CD14-positive monocyte (primary cell): ENCODE results near the gene RPL3. TPM values are rescaled to one million over a fixed set of nuclear protein-coding genes. Genes with fewer than 3 reads are reported as not detected.
"Not testable (repeated sequence)": the region's sequence is repeated elsewhere in the genome, so short reads cannot be mapped to it uniquely, and the experiment has no call there.

ENCODE experiments used
- DNase-seq, 3 donors: peaks; one replicate each; pipeline ENCODE4 v3.0.0-alpha.2; 2011 to 2022
- H2AFZ ChIP-seq: 2 replicates; pipeline ENCODE4 v1.6.0; 2012; ENCODE audit warnings: mild to moderate bottlenecking, low read depth, low read length, inconsistent platforms; ENCODE audit not compliant: insufficient read depth, poor library complexity, severe bottlenecking
- H3K27ac ChIP-seq, 2 donors: 1 replicate in 1 of 2; 2 replicates in 1 of 2; pipeline ENCODE4 v1.5.1; 2012 to 2013; ENCODE audit warnings: low read length in 2 of 2, control low read depth in 1 of 2, inconsistent platforms in 1 of 2, low read depth in 1 of 2, mild to moderate bottlenecking in 1 of 2
- H3K27me3 ChIP-seq, 2 donors: one replicate each; pipeline versions ENCODE4 v1.6.0 to v1.6.1; 2011 to 2013; ENCODE audit warnings: low read length in 2 of 2; ENCODE audit not compliant: control insufficient read depth in 2 of 2, insufficient read depth in 2 of 2
- H3K36me3 ChIP-seq, 2 donors: replicated peaks in 1 of 2; 1 replicate in 1 of 2; 2 replicates in 1 of 2; pipeline versions ENCODE4 v1.5.1 to v1.6.1; 2012 to 2013; ENCODE audit warnings: low read length in 2 of 2, control low read depth in 1 of 2, inconsistent platforms in 1 of 2, mild to moderate bottlenecking in 1 of 2; ENCODE audit not compliant: insufficient read depth in 2 of 2, control insufficient read depth in 1 of 2
- H3K4me1 ChIP-seq, 2 donors: 1 replicate in 1 of 2; 2 replicates in 1 of 2; pipeline versions ENCODE4 v1.5.1 to v1.6.1; 2012 to 2013; ENCODE audit warnings: low read length in 2 of 2, control low read depth in 1 of 2, inconsistent platforms in 1 of 2, mild to moderate bottlenecking in 1 of 2, moderate library complexity in 1 of 2; ENCODE audit not compliant: insufficient read depth in 2 of 2, control insufficient read depth in 1 of 2
- H3K4me2 ChIP-seq: replicated peaks from 2 replicates; pipeline ENCODE3; 2012; ENCODE audit warnings: low read length, moderate library complexity, mild to moderate bottlenecking; ENCODE audit not compliant: poor library complexity, severe bottlenecking; ENCODE audit errors: extremely low read depth
- H3K4me3 ChIP-seq, 3 experiments: fragments of 200-600 bp in 1 of 3; sonication (generic) in 1 of 3; replicated peaks in 1 of 3; 1 replicate in 2 of 3; 2 replicates in 1 of 3; pipeline ENCODE4 v1.5.1; 2011 to 2013; ENCODE audit warnings: low read length in 3 of 3, mild to moderate bottlenecking in 3 of 3, control low read depth in 2 of 3, low read depth in 2 of 3, inconsistent platforms in 1 of 3, moderate library complexity in 1 of 3
- H3K79me2 ChIP-seq: 2 replicates; pipeline ENCODE4 v1.6.0; 2012; ENCODE audit warnings: mild to moderate bottlenecking, control low read depth, inconsistent platforms, low read length, moderate library complexity; ENCODE audit not compliant: insufficient read depth
- H3K9ac ChIP-seq: 2 replicates; pipeline ENCODE4 v1.6.0; 2017; ENCODE audit warnings: low read length, mild to moderate bottlenecking; ENCODE audit not compliant: insufficient read depth, poor library complexity, severe bottlenecking
- H3K9me3 ChIP-seq, 2 donors: replicated peaks in 1 of 2; 1 replicate in 1 of 2; 2 replicates in 1 of 2; pipeline versions ENCODE4 v1.5.1 to v1.6.1; 2012 to 2013; ENCODE audit warnings: low read length in 2 of 2, control low read depth in 1 of 2; ENCODE audit not compliant: control insufficient read depth in 1 of 2, insufficient read depth in 1 of 2
- H4K20me1 ChIP-seq: 2 replicates; pipeline ENCODE4 v1.6.0; 2012; ENCODE audit warnings: mild to moderate bottlenecking, low read length, control low read depth, moderate library complexity; ENCODE audit not compliant: insufficient read depth
- H3K27ac Mint-ChIP-seq, 7 donors: one replicate each; pipeline ENCODE4 v1.8.0; 2020; ENCODE audit warnings: mild to moderate bottlenecking in 7 of 7, mixed read lengths in 7 of 7, moderate library complexity in 6 of 7, inconsistent platforms in 2 of 7
- H3K27me3 Mint-ChIP-seq, 3 donors: one replicate each; pipeline ENCODE4 v1.8.0; 2021 to 2022; ENCODE audit warnings: low read depth in 3 of 3, mild to moderate bottlenecking in 3 of 3, mixed read lengths in 3 of 3, moderate library complexity in 3 of 3, inconsistent platforms in 1 of 3
- H3K36me3 Mint-ChIP-seq, 2 donors: one replicate each; pipeline ENCODE4 v1.8.0; 2020; ENCODE audit warnings: mixed read lengths in 2 of 2, inconsistent platforms in 1 of 2, mild to moderate bottlenecking in 1 of 2
- H3K4me1 Mint-ChIP-seq: one replicate; pipeline ENCODE4 v1.8.0; 2020; ENCODE audit warnings: mild to moderate bottlenecking, mixed read lengths
- H3K4me3 Mint-ChIP-seq, 2 donors: one replicate each; pipeline ENCODE4 v1.8.0; 2020; ENCODE audit warnings: mild to moderate bottlenecking in 2 of 2, mixed read lengths in 2 of 2, moderate library complexity in 1 of 2
- H3K9me3 Mint-ChIP-seq, 7 donors: one replicate each; pipeline ENCODE4 v1.8.0; 2020 to 2022; ENCODE audit warnings: mixed read lengths in 7 of 7, mild to moderate bottlenecking in 6 of 7, moderate library complexity in 6 of 7, inconsistent platforms in 2 of 7
- CTCF ChIP-seq: fragments of 200-600 bp; IDR thresholded peaks from one replicate; pipeline ENCODE4 v1.8.0; 2022; ENCODE audit warnings: antibody characterized with exemption, mild to moderate bottlenecking
- WGBS: methylation state at CpG from one replicate; pipeline ENCODE4 v1.1.5; 2013; ENCODE audit warnings: missing lambda C conversion rate; ENCODE audit not compliant: insufficient coverage; 5-methylcytosine and 5-hydroxymethylcytosine counted together
- intact Hi-C, 2 donors: fragments of 100-400 bp; cut with micrococcal nuclease; formaldehyde crosslinking; loops; one replicate each; pipeline versions ENCODE4 v1.15.0 to v1.15.1; 2023
- polyA plus RNA-seq, 3 donors: library from polyadenylated mRNA; depleted of rRNA in 1 of 3; unstranded in 2 of 3; stranded (reverse) in 1 of 3; fragments of 300-500 nt in 2 of 3; fragments of >200 nt in 1 of 3; fragmentation: Illumina TruSeq in 2 of 3; gene quantifications; 1 replicate in 2 of 3; 2 replicates in 1 of 3; pipeline ENCODE4 v1.2.3, GENCODE V29; 2012 to 2021

Gene RPL3
- polyA plus RNA-seq, 3 donors = 604 to 2,104 (median 698) TPM

GRCh38 chr22:39356464-39356863, 37.0 kb upstream of the RPL3 start:
- peak overlapping the region in 2 of 7 donors; percentile 10 to 54 for H3K27ac Mint-ChIP-seq
- no peak overlapping the region for H2AFZ ChIP-seq

GRCh38 chr22:39355805-39356204, 36.4 kb upstream of the RPL3 start:
- H3K9me3 ChIP-seq, H3K9me3 Mint-ChIP-seq, H3K27me3 Mint-ChIP-seq, H3K27ac Mint-ChIP-seq, H3K4me2 ChIP-seq, H3K27ac ChIP-seq, H3K27me3 ChIP-seq, H3K9ac ChIP-seq, H3K4me3 ChIP-seq, DNase-seq, H4K20me1 ChIP-seq, intact Hi-C loops, H2AFZ ChIP-seq, H3K36me3 ChIP-seq, H3K4me3 Mint-ChIP-seq: not testable (repeated sequence)
- H3K4me1 Mint-ChIP-seq = peaks cover 23% of the 10 kb centered on the region
- Histone ChIP-seq H3K79me2 (peaks cover 52% of the 10 kb centered on the region), H3K4me1 (peaks cover 13 to 14% of the 10 kb centered on the region in 2 donors)
- peaks cover 10 to 15% of the 10 kb centered on the region in 2 donors for H3K36me3 Mint-ChIP-seq
- WGBS = 90% methylated on average over 4 of the region's 14 CpGs

More at GRCh38 chr22:39356464-39356863, 37.0 kb upstream of the RPL3 start:
- H3K36me3 Mint-ChIP-seq = peaks cover 10 to 15% of the 10 kb centered on the region in 2 donors
- Histone ChIP-seq H3K27ac (no peak overlapping the region), H3K36me3 (peaks cover 0 to 7% of the 10 kb centered on the region in 2 donors), H3K9me3 (no peaks in the 10 kb centered on the region), H3K4me2 (no peak overlapping the region), H4K20me1 (no peaks in the 10 kb centered on the region), H3K9ac (no peak overlapping the region), H3K4me1 (peaks cover 7% of the 10 kb centered on the region in 2 donors), H3K27me3 (no peaks in the 10 kb centered on the region), H3K4me3 (no peak overlapping the region), H3K79me2 (peaks cover 48% of the 10 kb centered on the region)
- DNase-seq = no peak
- TF ChIP-seq CTCF = no peak
- peaks cover 0 to 2% (median 2%) of the 10 kb centered on the region in 3 donors for H3K27me3 Mint-ChIP-seq
- H3K9me3 Mint-ChIP-seq = no peaks in the 10 kb centered on the region
- intact Hi-C loops = no loop called here
- H3K4me3 Mint-ChIP-seq = no peak overlapping the region
- 94% methylated on average over 3 of the region's 5 CpGs for WGBS
- H3K4me1 Mint-ChIP-seq = peaks cover 17% of the 10 kb centered on the region
